Omental fat pad (tissue), 4 donors: ENCODE results near the gene PLS3. TPM values are rescaled to one million over a fixed set of nuclear protein-coding genes. Genes with fewer than 3 reads are reported as not detected.

Source experiments
- small RNA-seq: library from RNA; depleted of rRNA; stranded (forward); fragments of <200 nt; gene quantifications from one replicate; pipeline ENCODE3, GENCODE V24; 2016
- total RNA-seq, 4 donors: library from RNA; depleted of rRNA; stranded (reverse); fragments of >200 nt; gene quantifications; one replicate each; pipeline ENCODE4 v1.1.0, GENCODE V29; 2016

PLS3 gene
- total RNA-seq, 4 donors from 2014 or later, result 60.6 to 96.5 (median 63.0) TPM

Small RNAs within 50 kb of the gene (small RNA-seq; reads per million reads assigned to genes)
- not detected for gene RF00264
